ENCODE results near the gene CLIP2.

DNA sequence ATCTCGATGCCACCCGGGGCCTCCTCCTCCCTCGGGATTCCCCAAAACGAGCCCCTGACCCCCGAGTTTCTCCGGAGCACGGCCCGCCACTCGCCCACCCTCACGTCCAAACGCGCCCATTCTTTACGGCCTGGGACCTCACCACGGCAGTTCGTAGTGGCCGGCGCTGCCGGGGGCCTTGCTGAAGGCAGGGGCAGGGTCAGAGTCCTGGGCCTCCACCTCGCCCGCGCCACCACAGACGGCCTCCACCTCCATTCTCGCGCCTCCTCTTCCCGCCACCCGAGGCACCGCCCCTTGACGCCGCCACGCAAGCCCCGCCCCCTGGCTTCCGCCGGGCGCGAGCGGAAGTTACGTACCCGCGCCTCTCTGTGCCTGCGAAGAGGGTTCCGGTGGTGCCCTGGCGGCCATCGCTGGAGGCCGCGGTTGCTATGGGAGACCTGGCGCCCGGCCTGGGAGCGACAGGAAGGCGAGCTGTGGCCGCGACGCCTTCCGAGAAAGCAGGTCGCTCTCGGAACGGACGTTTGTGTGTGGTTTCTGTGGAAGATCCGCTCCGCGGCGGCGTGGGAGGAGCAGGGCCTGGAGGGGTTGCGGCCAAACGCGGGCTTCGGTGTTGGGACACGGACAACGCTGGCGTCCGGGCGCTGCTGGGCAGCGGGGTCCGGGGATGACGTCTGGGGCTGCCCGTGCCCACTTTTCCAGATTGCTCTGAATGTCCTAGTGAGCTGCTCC lies 34.9 kb upstream of the CLIP2 start, which contains the start of gene RFC2:
- TF ChIP-seq PAX5 (IDR thresholded peaks at IDR 0.05; ENCODE audit: insufficient read depth, low read length, severe bottlenecking) (peak; percentile 20), POLR2AphosphoS5 (IDR thresholded peaks at IDR 0.05; ENCODE audit: low read depth, low read length) (0 out of 2 replicates have a peak, but pooled peaks have one; percentile 68), POLR2A (IDR thresholded peaks at IDR 0.05; ENCODE audit: low read depth, low read length) (peak; percentile 58), TAF1 (IDR thresholded peaks at IDR 0.05; ENCODE audit: low read depth, low read length) (peak; percentile 45; the same call in 1 of the 2 replicates)

Measured in GM12891 (cell line).